NCI-H1436 (cell line): ENCODE data around the gene NSA2.

Experiments
- DNase-seq: peaks from one replicate; lab custom pipeline; 2025; lab: John Stamatoyannopoulos, UW

Gene NSA2

DNA sequence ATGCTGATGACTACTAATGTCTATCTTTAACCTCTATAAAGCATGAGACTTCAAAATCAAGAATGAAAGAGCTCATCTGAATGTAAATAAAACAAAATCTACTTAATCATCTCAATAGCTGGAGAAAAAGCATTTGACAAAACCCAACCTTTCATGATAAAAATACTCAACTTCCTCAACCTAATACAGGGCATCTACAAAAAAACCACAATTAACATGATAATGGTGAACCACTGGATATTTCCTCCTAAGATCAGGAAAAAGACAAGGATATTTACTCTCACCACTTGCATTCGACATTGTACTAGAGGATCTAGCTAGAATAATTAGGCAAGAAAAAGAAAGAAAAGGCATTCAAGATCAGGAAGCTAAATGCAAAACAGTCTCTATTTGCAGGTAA lies 49.8 kb downstream of the NSA2 start:
- DNase-seq = no peak

DNA sequence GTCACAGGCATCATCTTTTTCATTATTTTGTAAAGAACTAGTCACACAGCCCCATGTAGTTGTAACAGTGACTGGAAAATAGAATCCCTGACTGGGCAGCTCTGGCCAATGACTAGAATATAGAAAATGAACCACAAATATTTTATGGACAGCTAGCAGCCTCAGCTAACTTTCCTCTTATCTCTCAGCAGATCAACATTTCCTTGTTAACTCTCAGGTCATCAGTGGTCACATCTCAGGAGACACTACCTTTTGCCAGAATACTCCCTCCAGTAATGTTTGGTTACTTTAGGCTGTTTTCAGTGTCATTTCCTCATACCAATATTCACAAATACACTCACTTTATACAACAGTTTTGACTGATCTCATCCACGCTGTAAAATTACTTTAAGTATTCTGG lies 55.2 kb downstream of the NSA2 start:
- no peak for DNase-seq

DNA sequence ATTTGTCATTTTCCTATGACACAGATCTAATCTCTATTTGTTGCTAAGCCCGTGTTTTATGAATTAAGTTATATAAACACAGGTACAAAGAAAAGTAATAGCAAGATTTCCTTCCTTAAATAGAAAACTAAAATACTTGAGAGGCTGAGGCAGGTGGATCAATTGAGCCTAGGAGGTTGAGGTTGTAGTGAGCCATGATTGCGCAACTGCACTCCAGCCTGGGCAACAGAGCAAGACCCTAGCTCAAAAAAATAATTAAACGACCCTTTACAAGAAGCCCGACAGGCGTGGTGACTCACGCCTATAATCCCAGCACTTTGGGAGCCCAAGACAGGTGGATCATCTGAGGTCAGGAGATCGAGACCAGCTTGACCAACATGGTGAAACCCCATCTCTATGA lies 62.4 kb downstream of the NSA2 start:
- DNase-seq = no peak
